K562 (cell line): ENCODE data around the gene LAMTOR4. TPM values are rescaled to one million over a fixed set of nuclear protein-coding genes. Genes with fewer than 3 reads are reported as not detected.

Source experiments
- ARID1B ChIP-seq: fragments of 450-650 bp; IDR thresholded peaks from 2 replicates; pipeline ENCODE4 v1.6.1; 2016; ENCODE audit warnings: antibody characterized with exemption, mild to moderate bottlenecking, inconsistent platforms
- ESRRA ChIP-seq: fragments of 450-650 bp; IDR thresholded peaks from 2 replicates; pipeline ENCODE4 v1.6.1; 2014; ENCODE audit warnings: low read depth, mild to moderate bottlenecking, moderate library complexity, borderline replicate concordance
- GTF2B ChIP-seq: IDR thresholded peaks from 2 replicates; pipeline ENCODE4 v1.6.1; 2011; ENCODE audit not compliant: insufficient read length; ENCODE audit errors: extremely low read depth
- HNRNPH1 ChIP-seq: fragments of 200-400 bp; formaldehyde crosslinking; optimal IDR thresholded peaks from 2 replicates; pipeline ENCODE3; 2017; ENCODE audit warnings: low read depth, mild to moderate bottlenecking, low read length, moderate library complexity
- L3MBTL2 ChIP-seq: fragments of 450-650 bp; IDR thresholded peaks from 2 replicates; pipeline ENCODE4 v1.6.1; 2016; ENCODE audit warnings: mild to moderate bottlenecking, moderate library complexity
- LEF1 ChIP-seq: fragments of 450-650 bp; IDR thresholded peaks from 2 replicates; pipeline ENCODE4 v1.6.1; 2016; ENCODE audit warnings: mild to moderate bottlenecking
- MLX ChIP-seq, 2 experiments: fragments of 450-650 bp in 1 of 2; sonication (generic) in 1 of 2; formaldehyde crosslinking; conservative IDR thresholded peaks; 2 replicates each; pipeline versions ENCODE4 v1.4.0 to v1.8.1; 2020 to 2022; ENCODE audit warnings: mild to moderate bottlenecking in 1 of 2, missing genetic modification reagents in 1 of 2
- MYNN ChIP-seq, 2 experiments: sonication (generic); formaldehyde crosslinking in 1 of 2; IDR thresholded peaks; 2 replicates each; pipeline versions ENCODE4 v1.5.0 to v1.6.1; 2016 to 2020; ENCODE audit warnings: antibody characterized with exemption in 1 of 2, missing genetic modification reagents in 1 of 2
- POLR2A ChIP-seq: fragments of 450-650 bp; conservative IDR thresholded peaks from 2 replicates; pipeline ENCODE4 v1.6.1; 2016
- RBBP5 ChIP-seq: fragments of 200-600 bp; sonication (generic); IDR thresholded peaks from 2 replicates; pipeline ENCODE4 v1.6.1; 2012; ENCODE audit warnings: borderline replicate concordance, mild to moderate bottlenecking, low read length, control low read depth, inconsistent platforms; ENCODE audit not compliant: insufficient read depth, poor library complexity, severe bottlenecking
- RBM14 ChIP-seq: fragments of 200-400 bp; formaldehyde crosslinking; IDR thresholded peaks from 2 replicates; pipeline ENCODE4 v1.6.1; 2018; ENCODE audit warnings: low read depth, mild to moderate bottlenecking, low read length, moderate library complexity, borderline replicate concordance; ENCODE audit not compliant: insufficient read depth
- RCOR1 ChIP-seq, 2 experiments: IDR thresholded peaks; 2 replicates each; pipeline ENCODE4 v1.6.1; 2012; ENCODE audit warnings: low read depth in 2 of 2, low read length in 2 of 2, borderline replicate concordance in 1 of 2, improper control_type of control experiment in 1 of 2
- SUPT5H ChIP-seq: fragments of 450-650 bp; IDR thresholded peaks from 2 replicates; pipeline ENCODE4 v1.6.1; 2016
- TBL1XR1 ChIP-seq, 2 experiments: IDR thresholded peaks; 2 replicates each; pipeline ENCODE4 v1.6.1; 2012; ENCODE audit warnings: improper control_type of control experiment in 2 of 2, low read length in 2 of 2, mild to moderate bottlenecking in 1 of 2
- TSC22D4 ChIP-seq: fragments of 450-650 bp; IDR thresholded peaks from 2 replicates; pipeline ENCODE4 v1.6.1; 2016; ENCODE audit warnings: missing genetic modification characterization, missing biosample characterization, control low read depth
- YY1 ChIP-seq, 3 experiments: IDR thresholded peaks; 2 replicates each; pipeline ENCODE4 v1.6.1; 2011; ENCODE audit warnings: low read length in 2 of 3, mild to moderate bottlenecking in 2 of 3, moderate library complexity in 2 of 3, borderline replicate concordance in 1 of 3, control low read depth in 1 of 3, low read depth in 1 of 3; ENCODE audit not compliant: insufficient read depth in 3 of 3, insufficient replicate concordance in 2 of 3, control insufficient read depth in 1 of 3, insufficient read length in 1 of 3; ENCODE audit errors: extremely low read depth in 1 of 3
- ZBTB9 ChIP-seq: fragments of 450-650 bp; formaldehyde crosslinking; IDR thresholded peaks from 2 replicates; pipeline ENCODE4 v1.4.0; 2020; ENCODE audit warnings: mild to moderate bottlenecking, moderate library complexity
- ZNF398 ChIP-seq: fragments of 250-450 bp; sonication (Bioruptor Pico); IDR thresholded peaks from 2 replicates; pipeline ENCODE4 v1.8.0; 2021; ENCODE audit warnings: moderate library complexity, mild to moderate bottlenecking, inconsistent platforms
- polyA plus RNA-seq, 8 experiments: library from polyadenylated mRNA; depleted of rRNA in 4 of 8; stranded (reverse) in 5 of 8; unstranded in 3 of 8; fragments of >200 nt; fragmentation: Nextera tagmentation in 2 of 8; fragmentation: Illumina TruSeq in 1 of 8; extraction: Ambion mirVana in 2 of 8; extraction: Trizol in 1 of 8; gene quantifications; 2 replicates each; pipeline versions ENCODE4 v1.2.1 to v1.2.3, GENCODE V29; 2011 to 2014; ENCODE audit warnings: inconsistent platforms in 1 of 8, missing spikeins in 1 of 8
- total RNA-seq, 7 experiments: library from RNA; depleted of rRNA in 6 of 7; stranded (reverse); fragments of >200 nt in 6 of 7; fragmentation: Illumina TruSeq in 2 of 7; extraction: Trizol in 2 of 7; gene quantifications; 2 replicates each; pipeline versions ENCODE4 v1.2.1 to v1.2.3, GENCODE V29; 2011 to 2021; ENCODE audit warnings: low replicate concordance in 1 of 7

Gene LAMTOR4
- total and polyA plus RNA-seq, 9 of the 15 experiments (the other 6 are each of a cell fraction or from before 2014, with no cell fraction given) = 79.6 to 314 (median 195) TPM

- TF ChIP-seq RBBP5 (no peak), GTF2B (no peak), HNRNPH1 (no peak), RCOR1 (IDR thresholded peaks at IDR 0.05; ENCODE audit: borderline replicate concordance in 1 of 2, low read depth in 2 of 2, low read length in 2 of 2) (no peak), ZBTB9 (no peak), TBL1XR1 (IDR thresholded peaks at IDR 0.05; ENCODE audit: low read length in 2 of 2) (no peak), LEF1 (no peak), POLR2A (no peak), ZNF398 (CRISPR knock-in tag) (no peak), SUPT5H (no peak), MLX (CRISPR knock-in tag; conservative IDR thresholded peaks at IDR 0.05) (no peak), TSC22D4 (tag) (no peak), YY1 (IDR thresholded peaks at IDR 0.05; ENCODE audit: borderline replicate concordance in 1 of 3, control insufficient read depth in 1 of 3, extremely low read depth in 1 of 3, insufficient read depth in 3 of 3, insufficient read length in 1 of 3, insufficient replicate concordance in 2 of 3, low read depth in 1 of 3, low read length in 2 of 3) (no peak), ESRRA (0 out of 2 replicates have a peak, but pooled peaks have one; percentile 9), L3MBTL2 (0 out of 2 replicates have a peak, but pooled peaks have one; percentile 56), MYNN (IDR thresholded peaks at IDR 0.05) (peak; percentile 26; the same call in 1 of the 2 replicates), MYNN (CRISPR knock-in tag; IDR thresholded peaks at IDR 0.05) (no peak), RBM14 (no peak), ARID1B (no peak)
Observed at GRCh38 chr7:100119970-100120732, 28.6 kb upstream of the LAMTOR4 start (continued).
